HG02588 (cell line): ENCODE results near the gene SCRN1.
"Not testable (repeated sequence)": the region's sequence is repeated elsewhere in the genome, so short reads cannot be mapped to it uniquely, and the experiment has no call there.

ENCODE experiments used
- ATAC-seq: cut with Tn5 transposase; IDR thresholded peaks from one replicate; pipeline ENCODE4 v1.9.1; 2021; ENCODE audit warnings: mild to moderate bottlenecking, moderate library complexity; ENCODE audit not compliant: unreplicated experiment

SCRN1 gene

DNA sequence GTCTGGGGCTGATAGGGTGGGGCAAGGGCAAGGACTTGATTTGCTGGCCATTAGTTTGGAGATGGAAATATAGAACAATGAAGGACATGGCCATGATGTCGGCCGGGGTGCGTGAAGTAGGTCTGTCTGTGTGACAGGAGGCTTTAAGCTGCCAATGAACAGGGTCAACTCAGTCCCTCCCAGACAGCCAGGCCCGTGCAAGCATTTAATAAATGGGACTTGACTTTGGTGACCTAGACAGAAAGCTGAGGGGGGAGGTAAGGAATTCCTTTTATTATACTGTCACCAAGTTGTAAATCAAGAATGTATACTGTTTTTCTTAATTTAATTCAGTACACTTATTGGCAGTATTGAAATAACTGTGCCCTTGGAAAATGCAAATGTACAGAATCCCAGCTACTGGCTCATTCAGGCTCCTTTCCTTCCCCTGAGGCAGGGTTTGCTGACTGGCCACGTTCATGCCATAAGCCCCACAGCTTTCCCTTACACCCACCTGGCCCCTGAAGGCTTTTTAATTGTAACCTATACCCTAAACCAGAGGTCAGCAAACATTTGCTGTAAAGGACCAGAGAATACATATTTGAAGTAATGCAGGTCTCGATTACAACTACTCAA lies 96.1 kb downstream of the SCRN1 start:
- ATAC-seq = no peak

DNA sequence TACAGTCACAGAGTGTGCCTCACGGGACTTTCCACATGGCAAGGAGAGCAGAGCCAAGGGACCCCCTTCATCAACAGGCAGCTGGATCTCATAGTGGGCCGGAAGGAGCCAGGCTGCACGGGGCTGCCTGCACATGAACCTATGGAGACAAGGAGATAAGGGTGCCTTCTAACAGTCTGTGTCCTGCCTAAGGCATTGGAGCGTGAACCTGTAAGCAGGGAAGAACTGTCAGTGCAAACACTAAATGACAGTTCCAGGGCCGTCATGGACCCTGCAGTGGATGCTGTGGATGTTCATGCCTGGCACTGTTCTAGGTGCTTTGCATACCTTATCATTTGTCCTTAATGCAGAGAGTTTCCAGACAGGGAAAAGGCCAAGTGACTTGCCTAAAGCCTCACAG lies 97.4 kb downstream of the SCRN1 start:
- ATAC-seq = no peak

DNA sequence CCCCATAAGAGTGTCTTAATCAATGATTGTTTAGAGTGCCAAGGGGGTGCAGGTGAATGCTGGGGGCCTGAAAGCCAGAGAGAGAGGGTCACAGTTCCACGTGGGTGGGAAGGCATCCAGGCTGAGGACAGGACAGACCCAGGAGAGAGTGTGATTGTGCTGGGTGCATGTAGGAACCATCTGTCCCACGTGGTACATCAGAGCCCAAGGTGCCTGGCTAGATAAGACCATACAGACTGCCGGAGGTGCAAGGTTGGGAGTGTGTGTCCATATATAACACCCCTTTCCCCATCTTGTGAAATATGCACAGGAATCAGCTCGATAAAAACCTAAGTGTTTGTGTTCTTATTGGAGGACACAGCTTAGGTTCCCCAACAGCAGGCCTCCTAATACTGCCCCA lies 97.8 kb downstream of the SCRN1 start:
- ATAC-seq = no peak

DNA sequence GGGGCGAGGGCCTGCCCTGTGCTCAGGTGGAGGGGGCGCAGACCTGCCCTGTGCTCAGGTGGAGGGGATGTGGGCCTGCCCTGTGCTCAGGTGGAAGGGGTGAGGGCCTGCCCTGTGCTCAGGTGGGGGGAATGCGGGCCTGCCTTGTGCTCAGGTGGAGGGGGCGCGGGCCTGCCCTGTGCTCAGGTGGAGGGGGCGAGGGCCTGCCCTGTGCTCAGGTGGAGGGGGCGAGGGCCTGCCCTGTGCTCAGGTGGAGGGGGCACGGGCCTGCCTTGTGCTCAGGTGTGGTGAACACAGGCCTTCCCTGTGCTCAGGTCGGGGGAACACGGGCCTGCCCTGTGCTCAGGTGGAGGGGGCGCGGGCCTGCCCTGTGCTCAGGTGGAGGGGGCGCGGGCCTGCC lies 98.8 kb downstream of the SCRN1 start:
- ATAC-seq = not testable (repeated sequence)

DNA sequence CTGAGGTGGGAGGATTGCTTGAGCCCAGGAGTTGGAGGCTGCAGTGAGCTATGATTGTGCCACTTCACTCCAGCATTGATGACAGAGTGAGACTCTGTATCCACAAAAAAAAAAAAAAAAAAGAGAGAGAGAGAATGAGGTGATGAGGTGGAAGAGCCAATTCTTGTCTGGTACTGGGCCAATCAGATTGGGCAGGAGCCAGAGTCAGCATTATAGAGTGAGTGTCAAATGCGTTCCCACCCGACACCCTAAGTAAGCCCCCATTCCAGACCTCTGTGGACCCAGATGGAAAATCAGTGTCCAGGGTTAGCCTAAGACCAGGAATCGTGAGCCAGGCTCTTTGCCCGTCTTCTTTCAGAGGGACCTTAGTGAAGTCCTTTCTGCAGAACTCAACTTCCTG lies 99.3 kb downstream of the SCRN1 start:
- ATAC-seq = no peak

DNA sequence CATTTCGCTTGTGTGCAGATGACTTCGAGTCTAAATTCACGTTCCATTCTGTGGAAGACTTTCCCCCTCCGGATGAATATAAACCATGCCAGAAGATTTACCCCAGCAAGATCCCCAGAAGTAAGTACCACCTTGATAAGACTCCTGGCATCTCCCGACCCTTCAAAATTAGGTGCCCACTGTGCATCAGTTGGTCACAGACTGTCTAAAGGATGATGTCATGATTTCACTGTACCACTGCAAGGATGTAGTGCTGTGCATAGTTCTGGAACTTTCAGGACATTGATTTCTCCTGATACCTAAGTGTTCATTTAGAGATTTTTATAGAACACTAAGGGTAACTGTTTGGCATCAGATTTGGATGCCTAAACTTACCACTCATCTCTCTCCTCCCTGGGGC lies 100.3 kb downstream of the SCRN1 start:
- ATAC-seq = no peak

DNA sequence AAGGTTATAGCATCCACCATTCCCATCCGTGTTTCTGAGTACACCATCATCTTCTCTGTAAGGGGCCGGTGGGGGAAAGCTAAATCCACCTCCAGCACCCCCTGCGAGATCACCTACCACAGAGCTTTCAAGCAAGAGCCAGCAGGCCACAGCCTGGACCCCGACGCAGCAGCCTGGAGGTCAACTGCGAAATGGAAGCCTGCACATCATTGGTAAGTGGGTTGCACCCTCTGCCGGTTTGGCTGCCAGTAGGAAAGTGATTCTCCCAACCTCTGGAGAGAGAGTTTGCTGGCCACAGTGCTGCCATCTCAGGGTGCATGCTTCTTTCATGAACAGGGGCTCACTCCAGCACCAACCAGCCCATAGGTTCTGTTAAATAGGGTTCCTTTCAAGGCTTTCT lies 101.6 kb downstream of the SCRN1 start:
- ATAC-seq = no peak

DNA sequence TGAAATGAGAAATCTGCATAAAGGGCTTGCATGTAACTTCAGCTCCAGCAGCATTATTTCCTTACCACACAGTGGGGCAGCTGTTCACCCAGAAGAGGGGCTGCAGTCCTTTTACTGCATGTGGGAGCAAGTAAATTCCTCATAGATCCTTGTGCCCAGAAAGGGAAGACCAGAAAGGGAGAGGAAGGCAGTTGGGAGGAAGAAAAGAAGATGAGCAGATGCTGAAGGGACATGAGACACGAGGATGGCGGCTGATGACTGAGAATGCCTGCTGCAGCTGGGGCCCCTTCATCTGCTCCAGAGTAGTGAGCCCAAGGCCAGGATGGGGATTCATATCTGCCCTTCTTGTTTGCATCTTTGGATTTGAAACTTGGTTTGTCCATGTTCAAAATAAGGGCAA lies 102.8 kb downstream of the SCRN1 start:
- ATAC-seq = no peak

DNA sequence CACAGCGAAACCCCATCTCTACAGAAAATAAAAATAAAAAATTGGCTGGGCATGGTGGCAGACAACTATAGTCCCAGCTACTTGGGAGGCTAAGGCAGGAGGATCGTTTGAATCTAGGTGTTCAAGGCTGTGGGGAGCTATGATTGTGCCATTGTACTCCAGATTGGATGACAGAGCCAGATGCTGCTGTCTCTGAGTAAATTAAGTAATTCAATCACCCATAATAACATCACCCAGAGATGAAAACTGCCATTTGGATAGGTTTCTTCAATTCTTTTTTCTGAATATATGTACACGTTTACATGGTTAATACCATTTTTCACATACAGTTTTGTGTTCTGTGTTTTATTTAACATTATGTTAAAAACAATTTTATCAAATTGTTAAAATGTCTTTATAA lies 104.0 kb downstream of the SCRN1 start:
- ATAC-seq = no peak

DNA sequence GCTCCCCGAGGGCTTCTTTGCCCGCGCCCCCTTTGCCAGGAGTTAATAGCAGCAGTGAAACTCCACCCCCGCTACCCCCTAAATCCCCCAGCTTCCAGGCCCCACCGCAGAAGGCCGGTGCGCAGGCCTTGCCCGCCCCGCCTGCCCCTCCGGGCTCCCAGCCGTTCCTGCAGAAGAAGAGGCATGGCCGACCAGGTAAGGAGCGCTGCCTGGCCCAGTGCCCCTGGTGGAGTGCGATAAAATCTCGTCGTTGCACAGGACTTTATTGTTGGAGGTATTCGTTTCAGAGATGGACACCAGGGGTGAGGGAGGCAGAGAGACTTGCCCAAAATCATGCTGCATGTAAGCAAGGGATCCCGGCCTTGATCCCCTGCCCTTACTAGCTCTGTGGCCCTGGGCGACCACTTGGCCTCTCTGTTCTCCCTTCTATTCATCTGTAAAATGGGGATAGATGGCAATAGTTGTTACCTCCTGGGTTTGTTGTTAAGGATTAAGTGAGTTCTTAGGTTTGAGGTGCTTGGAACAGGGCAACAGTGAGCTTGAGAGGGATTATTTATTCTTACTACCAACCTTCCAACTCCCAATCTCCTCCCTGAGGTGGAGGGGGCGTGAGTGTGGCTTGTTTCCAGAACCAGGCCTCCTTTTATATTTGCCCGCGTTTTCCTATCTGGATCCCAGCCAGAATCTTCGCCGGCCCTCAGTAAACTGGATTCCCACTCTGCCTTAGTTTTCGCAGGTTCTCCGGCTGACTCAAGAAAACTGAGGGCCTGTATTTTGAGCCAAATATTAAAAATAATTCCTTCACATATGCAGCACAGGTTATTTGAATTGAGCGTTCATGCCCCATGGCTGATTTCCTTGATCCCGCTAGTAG lies 105.0 kb downstream of the SCRN1 start:
- ATAC-seq = no peak

DNA sequence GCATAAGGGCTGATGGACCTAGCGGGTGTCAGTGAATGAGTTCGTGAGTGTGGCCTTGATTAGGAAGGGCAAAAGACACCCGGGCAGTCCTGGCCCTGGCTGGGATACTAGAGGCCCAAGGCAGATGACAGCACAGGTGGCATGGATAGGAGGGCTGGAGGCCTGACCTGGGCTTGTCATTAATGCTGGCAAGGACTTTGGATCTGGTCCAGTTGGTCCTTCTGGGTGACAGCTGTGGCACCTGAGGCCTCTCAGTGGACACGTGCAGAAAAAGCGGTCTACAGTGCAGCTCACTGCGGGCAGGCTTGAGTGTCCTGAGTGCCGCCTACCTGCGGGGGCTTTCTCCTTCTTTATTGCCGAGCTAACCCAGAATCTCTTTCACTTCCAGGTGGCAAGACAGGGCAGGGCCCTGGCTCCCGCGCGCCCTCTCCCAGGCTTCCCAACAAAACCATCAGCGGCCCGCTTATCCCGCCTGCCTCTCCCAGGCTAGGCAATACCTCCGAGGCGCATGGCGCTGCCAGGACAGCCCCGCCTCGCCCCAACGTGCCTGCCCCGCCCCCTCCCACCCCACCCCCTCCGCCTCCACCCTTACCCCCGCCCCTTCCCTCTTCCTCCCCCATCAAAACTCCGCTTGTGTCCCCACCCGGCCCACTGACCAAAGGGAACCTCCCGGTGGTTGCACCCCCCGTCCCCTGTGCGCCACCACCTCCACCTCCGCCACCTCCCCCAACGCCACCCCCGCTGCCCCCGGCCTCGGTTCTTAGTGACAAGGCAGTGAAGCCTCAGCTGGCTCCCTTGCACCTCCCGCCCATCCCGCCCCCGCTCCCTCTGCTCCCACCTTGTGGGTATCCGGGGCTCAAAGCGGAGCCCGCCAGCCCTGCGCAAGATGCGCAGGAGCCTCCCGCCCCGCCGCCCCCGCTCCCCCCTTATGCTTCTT lies 105.9 kb downstream of the SCRN1 start:
- ATAC-seq = no peak

DNA sequence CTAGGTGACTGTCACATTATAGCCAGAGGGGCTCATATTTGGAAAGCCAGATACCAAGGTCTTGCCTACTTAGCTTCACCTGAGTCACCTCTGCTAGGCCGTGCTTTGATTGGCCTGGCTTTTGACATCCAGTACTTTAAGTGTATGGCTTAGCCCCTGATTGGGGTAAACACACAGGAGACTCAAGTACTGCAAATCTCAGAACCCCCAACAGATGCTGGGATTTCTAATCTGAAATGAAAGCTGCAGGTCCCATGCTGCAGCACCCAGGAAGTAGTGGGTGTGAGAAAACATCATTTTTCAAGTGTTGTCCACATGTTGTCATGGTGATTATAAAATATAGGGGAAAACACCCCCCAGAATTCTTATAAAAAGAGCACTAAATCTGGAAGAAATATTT lies 107.1 kb downstream of the SCRN1 start:
- ATAC-seq = no peak

DNA sequence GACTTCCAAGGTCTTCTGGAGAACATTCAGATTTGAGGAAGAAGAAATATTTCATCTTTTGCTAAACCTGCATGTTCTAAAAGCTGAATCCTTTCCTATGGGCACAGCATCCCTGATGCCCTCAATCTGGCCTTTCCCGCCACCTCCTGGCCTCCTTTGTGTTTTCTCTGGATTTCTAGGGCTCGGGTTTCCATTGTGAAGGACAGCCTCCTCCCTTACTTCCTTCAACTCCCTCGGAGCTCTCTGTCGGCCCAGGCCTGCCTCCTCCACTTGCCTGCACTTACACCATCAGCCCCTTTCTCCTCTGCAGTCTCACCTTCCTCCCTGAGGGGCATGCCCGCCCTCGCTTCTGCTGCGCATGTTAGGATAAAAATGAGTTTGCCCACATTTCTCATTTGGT lies 107.9 kb downstream of the SCRN1 start:
- ATAC-seq = no peak

DNA sequence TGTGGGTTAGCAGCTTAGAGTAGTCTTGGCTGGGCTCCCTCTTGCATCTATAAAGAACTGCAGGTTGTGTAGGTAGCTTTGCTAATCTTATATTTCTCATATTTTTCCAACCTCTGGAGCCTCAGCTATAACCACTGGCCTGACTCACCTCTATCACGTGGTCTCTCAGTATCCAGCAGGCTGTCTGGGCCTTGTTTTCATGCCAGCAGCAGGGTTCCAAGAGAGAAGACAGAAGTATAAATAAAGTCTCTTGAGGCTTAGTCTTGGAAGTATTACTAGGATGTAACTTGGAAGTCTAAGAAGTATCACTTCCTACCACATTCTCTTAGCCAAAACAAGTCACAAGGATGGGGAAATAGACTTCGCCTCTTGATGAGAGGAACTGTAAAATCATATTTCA lies 110.0 kb downstream of the SCRN1 start:
- no peak for ATAC-seq

DNA sequence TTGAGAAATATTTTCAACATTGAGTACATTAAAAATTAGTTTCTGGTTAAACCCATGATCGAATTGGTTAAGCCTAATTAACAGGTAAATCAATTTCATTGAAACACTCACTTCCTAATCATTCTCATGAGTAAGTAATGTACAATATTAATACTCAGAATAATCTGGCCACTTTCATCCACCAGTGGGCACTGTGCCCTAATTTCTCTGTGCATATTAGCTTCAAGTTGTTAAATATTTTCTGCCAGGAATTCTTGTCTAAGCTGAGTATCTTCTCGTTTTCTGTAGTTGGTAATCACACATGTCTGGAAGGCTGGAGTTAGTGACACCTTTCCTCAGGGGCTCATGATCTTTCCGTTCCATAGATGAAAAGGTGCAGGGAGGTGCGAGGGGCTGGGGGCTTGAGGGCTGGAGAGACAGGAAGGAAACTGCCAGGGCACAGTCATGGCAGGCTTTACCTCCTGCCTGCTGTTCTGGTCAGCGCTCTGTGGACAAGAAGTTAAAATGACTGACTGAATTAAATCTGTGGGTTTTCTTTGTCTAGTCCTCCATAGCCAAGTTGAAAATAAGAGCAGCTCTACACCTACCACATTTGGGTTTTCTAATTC lies 111.4 kb downstream of the SCRN1 start:
- ATAC-seq = no peak

DNA sequence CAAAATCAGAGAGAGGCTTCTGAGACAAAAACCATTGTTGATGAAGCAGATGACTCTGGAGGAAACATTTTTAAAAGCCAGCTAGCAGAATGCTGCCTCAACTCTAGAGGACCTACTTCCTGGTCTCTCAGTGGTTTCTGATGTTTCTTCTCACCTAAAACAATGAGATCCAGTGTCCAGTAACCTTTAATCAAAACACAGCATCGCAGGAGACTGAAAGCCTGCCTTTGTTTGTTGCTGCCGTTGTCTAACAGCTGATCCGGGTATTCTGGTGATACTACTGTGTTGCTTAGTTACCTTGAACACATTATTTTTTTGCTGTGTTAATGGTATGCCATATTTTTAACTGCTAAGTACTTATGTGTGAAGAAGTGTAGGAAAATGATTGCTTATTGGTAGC lies 112.4 kb downstream of the SCRN1 start:
- no peak for ATAC-seq

DNA sequence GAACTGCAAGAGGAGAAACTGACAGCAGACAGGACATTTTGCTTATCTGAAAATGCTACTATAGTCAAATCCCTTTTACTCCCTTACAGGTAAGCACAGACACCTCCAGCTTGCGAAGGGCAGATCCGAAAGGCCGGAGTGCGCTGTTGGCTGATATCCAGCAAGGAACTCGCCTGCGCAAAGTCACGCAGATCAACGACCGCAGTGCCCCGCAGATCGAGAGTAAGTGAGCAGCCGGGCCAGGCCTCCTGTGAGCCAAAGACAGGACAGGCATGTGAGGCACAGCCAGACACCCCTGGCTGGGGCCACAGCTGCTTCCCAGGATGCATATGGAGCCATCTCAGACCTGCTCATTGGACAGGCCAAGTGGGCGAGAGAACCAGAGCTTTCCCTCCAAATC lies 113.9 kb downstream of the SCRN1 start:
- ATAC-seq = no peak

DNA sequence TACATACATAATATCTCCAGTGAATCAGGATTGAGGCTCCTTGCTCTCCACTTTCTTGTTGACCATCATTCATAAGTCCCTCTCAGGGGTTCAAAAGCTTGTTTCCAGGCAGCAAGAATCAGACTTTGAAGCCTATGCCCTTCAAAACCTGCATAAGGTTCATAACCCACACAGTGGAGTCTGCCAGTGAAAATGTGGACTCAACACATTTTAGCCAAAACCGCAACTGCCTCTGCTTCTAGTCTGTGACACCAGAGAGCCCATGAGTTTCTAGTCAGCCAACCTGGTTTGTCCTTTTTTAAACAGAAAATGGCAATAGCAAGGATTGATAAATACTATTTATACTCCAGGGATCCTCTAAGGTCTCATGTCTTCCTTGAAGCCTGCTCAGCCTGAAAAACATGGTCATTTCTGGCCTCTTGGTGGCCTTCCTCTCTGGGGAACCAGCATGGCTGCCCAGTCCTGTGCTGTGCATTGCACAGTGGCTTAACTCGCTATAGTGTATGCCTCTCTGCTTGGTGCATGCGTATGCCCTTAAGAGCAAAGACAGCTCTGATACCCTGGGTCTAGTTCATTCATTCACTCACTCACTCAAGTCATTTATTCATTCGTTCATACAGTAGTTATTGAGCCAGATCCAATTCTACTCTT lies 115.8 kb downstream of the SCRN1 start:
- ATAC-seq = no peak

DNA sequence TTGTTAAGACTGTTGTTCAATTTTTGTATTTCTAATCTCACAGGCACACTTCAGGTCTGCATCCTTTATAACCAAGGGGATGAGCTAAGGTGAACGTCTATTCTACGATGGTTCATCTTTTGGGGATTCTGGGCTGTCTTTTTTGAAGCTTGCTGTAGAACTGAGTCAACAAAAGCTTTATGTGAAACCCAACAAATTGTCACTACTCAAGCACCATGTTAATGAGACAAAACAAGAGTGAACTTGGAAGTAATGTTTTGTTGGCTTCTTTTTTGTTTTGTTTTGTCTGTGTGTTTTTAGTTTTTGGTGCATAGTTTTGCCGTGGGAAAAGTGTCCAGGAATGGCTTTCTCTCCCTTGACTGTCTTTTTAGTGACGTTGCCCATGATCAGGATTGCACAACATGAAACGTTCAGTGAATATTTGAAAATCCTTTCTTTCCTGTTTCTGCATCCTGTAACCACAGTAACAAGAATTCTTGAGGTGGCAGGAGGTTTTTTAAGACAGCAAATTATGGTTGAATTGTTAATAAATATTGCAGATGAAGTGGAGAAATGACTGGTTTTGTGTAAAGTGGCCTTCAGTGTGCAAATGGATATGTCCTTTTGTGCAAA lies 117.7 kb downstream of the SCRN1 start:
- no peak for ATAC-seq
